GM21786 (cell line): ENCODE data around the gene SCRG1.

ENCODE experiments used
- ATAC-seq: cut with Tn5 transposase; IDR thresholded peaks from one replicate; pipeline ENCODE4 v1.9.1; 2021; ENCODE audit not compliant: unreplicated experiment

Gene SCRG1

GRCh38 chr4:173365359-173365996, 33.4 kb downstream of the SCRG1 start:
- no peak for ATAC-seq

GRCh38 chr4:173362666-173363065, 36.2 kb downstream of the SCRG1 start:
- ATAC-seq = no peak

- ATAC-seq = no peak
These were observed 38.2 kb downstream of the SCRG1 start for GRCh38 chr4:173360587-173361221.

- no peak for ATAC-seq
These were observed 41.0 kb downstream of the SCRG1 start for GRCh38 chr4:173357939-173358338.

GRCh38 chr4:173347467-173347866, 51.4 kb downstream of the SCRG1 start:
- no peak for ATAC-seq

GRCh38 chr4:173346074-173346473, 52.8 kb downstream of the SCRG1 start:
- no peak for ATAC-seq

- peak; percentile 61 for ATAC-seq
These were observed 53.3 kb downstream of the SCRG1 start for GRCh38 chr4:173345648-173346047.

GRCh38 chr4:173343832-173344397, 55.0 kb downstream of the SCRG1 start:
- ATAC-seq = no peak

- no peak for ATAC-seq
These were observed 61.5 kb downstream of the SCRG1 start for GRCh38 chr4:173337463-173337862.

- peak; percentile 31 for ATAC-seq
These were observed 63.8 kb downstream of the SCRG1 start for GRCh38 chr4:173334891-173335752.
